Smooth muscle cell (in vitro differentiated cells): ENCODE data around the gene WWOX. TPM values are rescaled to one million over a fixed set of nuclear protein-coding genes. Genes with fewer than 3 reads are reported as not detected.

Experiments
- DNase-seq: peaks from one replicate; lab custom pipeline; 2025; ENCODE audit not compliant: unreplicated experiment; lab: John Stamatoyannopoulos, UW
- H2AFZ ChIP-seq: fragments of 200-600 bp; sonication (generic); 2 replicates; pipeline ENCODE4 v1.6.0; 2016; ENCODE audit warnings: antibody characterized with exemption, low read depth, mild to moderate bottlenecking
- H3F3A ChIP-seq: fragments of 200-600 bp; sonication (generic); 2 replicates; pipeline ENCODE4 v1.6.0; 2017; ENCODE audit warnings: antibody characterized with exemption, low read depth
- H3K27ac ChIP-seq: fragments of 200-600 bp; sonication (generic); 2 replicates; pipeline ENCODE4 v1.5.1; 2016; ENCODE audit warnings: low read depth, mild to moderate bottlenecking
- H3K27me3 ChIP-seq: fragments of 200-600 bp; sonication (generic); 2 replicates; pipeline ENCODE4 v1.6.1; 2016; ENCODE audit warnings: low read depth, mild to moderate bottlenecking
- H3K36me3 ChIP-seq: fragments of 200-600 bp; sonication (generic); 2 replicates; pipeline ENCODE4 v1.5.1; 2016; ENCODE audit warnings: low read depth
- H3K4me1 ChIP-seq: fragments of 200-600 bp; sonication (generic); 2 replicates; pipeline ENCODE4 v1.5.1; 2016; ENCODE audit warnings: low read depth
- H3K4me2 ChIP-seq: fragments of 200-600 bp; sonication (generic); 2 replicates; pipeline ENCODE4 v1.6.0; 2016; ENCODE audit warnings: mild to moderate bottlenecking
- H3K4me3 ChIP-seq: fragments of 200-600 bp; sonication (generic); 2 replicates; pipeline ENCODE4 v1.5.1; 2016; ENCODE audit warnings: mild to moderate bottlenecking
- H3K79me2 ChIP-seq: fragments of 200-600 bp; sonication (generic); 2 replicates; pipeline ENCODE4 v1.6.0; 2016; ENCODE audit warnings: low read depth, mild to moderate bottlenecking
- H3K9ac ChIP-seq: fragments of 200-600 bp; sonication (generic); 2 replicates; pipeline ENCODE4 v1.6.0; 2016; ENCODE audit warnings: low read depth
- H3K9me3 ChIP-seq: fragments of 200-600 bp; sonication (generic); replicated peaks from 2 replicates; pipeline ENCODE4 v1.5.1; 2016; ENCODE audit warnings: low read depth
- H4K20me1 ChIP-seq: fragments of 200-600 bp; sonication (generic); 2 replicates; pipeline ENCODE4 v1.6.0; 2016; ENCODE audit warnings: low read depth
- WGBS: methylation state at CpG from one replicate; pipeline ENCODE4 v1.1.7; 2016; ENCODE audit warnings: low lambda C conversion rate; 5-methylcytosine and 5-hydroxymethylcytosine counted together
- polyA plus RNA-seq: library from polyadenylated mRNA; unstranded; fragments of >200 nt; fragmentation: Nextera tagmentation; extraction: Ambion mirVana; gene quantifications from 2 replicates; pipeline ENCODE4 v1.2.1, GENCODE V29; 2016
- total RNA-seq: library from RNA; depleted of rRNA; stranded (reverse); fragments of >200 nt; gene quantifications from 2 replicates; pipeline ENCODE4 v1.2.3, GENCODE V29; 2014
- TF ChIP-seq, protein P1 (sequence below): fragments of 200-600 bp; sonication (generic); IDR thresholded peaks from 2 replicates; pipeline ENCODE4 v1.5.1; 2017; ENCODE audit warnings: borderline replicate concordance, mild to moderate bottlenecking, antibody characterized with exemption; ENCODE audit not compliant: insufficient read depth, poor library complexity, severe bottlenecking

The WWOX gene
- total and polyA plus RNA-seq, 2 experiments from 2014 or later: 7.5 to 14.0 TPM

DNA sequence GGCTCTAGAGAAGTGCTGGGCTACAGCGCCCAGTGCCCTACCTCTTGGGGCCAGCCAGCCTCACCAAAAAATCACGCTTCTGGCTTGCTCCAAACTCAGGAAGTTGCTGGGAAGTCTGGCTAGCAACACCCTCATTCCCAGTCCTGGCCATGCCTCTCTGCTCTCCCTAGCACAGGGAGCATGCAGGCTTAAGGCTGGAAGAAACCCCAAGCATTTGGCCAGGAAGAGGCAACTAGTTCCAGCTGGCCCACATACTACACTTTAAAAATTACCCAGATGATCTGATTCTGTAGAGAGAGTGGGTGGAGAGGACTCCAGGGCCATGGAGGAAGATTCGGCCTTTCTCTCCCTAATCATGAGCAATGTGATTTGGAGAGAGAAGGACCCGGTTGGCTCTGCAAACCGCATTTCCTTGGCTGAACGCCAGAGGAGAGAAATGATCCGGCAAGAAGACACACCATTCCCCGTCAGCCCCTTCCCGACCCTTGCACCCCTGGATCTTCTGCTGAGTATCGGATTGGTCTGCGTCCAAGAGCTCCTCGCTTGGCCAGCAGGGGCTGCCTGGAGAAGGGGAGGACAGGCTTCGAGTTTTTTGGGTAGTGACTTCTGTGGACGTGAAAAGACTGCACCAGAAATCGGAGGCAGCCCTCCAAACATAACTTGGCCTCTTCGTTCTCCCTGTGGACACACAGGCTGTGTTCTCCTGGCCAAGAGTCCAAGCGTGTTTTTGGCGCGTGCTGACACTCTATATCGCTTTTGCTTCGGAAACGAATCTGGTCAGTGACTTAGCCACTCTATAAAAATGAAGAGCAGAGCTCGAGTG is 406.3 kb downstream of the WWOX start:
- no peak overlapping the region for H3K4me3 ChIP-seq
- no peaks in the 10 kb centered on the region for H3K9me3 ChIP-seq
- 82% methylated on average over 23 of the region's 23 CpGs for WGBS
- H3K36me3 ChIP-seq: no peaks in the 10 kb centered on the region
- H3K4me1 ChIP-seq: peaks cover 25% of the 10 kb centered on the region
- H2AFZ ChIP-seq: no peak overlapping the region
- H3K79me2 ChIP-seq: no peaks in the 10 kb centered on the region
- H3K27me3 ChIP-seq: no peaks in the 10 kb centered on the region
- H3K4me2 ChIP-seq: no peak overlapping the region
- TF ChIP-seq, protein P1, sequence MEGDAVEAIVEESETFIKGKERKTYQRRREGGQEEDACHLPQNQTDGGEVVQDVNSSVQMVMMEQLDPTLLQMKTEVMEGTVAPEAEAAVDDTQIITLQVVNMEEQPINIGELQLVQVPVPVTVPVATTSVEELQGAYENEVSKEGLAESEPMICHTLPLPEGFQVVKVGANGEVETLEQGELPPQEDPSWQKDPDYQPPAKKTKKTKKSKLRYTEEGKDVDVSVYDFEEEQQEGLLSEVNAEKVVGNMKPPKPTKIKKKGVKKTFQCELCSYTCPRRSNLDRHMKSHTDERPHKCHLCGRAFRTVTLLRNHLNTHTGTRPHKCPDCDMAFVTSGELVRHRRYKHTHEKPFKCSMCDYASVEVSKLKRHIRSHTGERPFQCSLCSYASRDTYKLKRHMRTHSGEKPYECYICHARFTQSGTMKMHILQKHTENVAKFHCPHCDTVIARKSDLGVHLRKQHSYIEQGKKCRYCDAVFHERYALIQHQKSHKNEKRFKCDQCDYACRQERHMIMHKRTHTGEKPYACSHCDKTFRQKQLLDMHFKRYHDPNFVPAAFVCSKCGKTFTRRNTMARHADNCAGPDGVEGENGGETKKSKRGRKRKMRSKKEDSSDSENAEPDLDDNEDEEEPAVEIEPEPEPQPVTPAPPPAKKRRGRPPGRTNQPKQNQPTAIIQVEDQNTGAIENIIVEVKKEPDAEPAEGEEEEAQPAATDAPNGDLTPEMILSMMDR: no peak
- H3F3A ChIP-seq: no peaks in the 10 kb centered on the region
- DNase-seq: no peak
- no peak overlapping the region for H3K27ac ChIP-seq
- no peaks in the 10 kb centered on the region for H4K20me1 ChIP-seq
- H3K9ac ChIP-seq: no peak overlapping the region

DNA sequence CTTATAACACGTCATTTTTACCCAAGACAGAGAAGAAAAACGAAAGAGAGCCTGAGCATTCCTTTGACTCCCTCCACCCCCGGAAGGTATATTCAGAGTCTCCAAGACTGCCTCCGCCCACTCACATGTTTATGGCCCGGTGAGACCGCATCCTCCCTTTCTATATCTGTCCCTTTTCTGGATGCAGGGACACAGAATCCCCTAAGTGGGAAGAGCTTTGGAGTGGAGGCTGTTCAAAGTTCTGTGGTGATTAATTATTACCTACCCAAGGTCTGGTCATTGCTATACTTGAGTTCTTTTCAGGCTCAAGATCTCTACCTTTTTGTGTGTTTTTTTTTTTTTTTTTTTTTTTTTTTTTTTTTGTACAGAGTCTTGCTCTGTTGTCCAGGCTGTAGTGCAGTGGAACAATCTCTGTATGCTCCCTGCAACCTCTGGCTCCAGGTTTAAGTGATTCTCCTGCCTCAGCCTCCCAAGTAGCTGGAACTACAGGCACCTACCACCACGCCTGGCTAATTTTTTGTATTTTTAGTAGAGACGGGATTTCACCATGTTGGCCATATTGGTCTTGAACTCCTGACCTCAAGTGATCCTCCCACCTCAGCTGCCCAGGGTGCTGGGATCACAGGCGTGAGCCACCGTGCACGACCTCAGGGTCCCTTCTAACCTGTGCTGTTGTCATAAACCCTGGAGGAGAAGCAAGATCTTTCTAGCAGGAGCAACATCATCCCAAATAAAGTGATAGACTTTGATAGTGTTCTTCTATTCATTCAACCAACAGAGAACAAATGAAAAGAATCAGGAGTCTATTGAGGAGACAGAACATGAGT is 407.1 kb downstream of the WWOX start:
- Histone ChIP-seq H3F3A (no peaks in the 10 kb centered on the region), H4K20me1 (no peaks in the 10 kb centered on the region), H3K4me1 (peaks cover 25% of the 10 kb centered on the region), H3K36me3 (no peaks in the 10 kb centered on the region), H2AFZ (no peak overlapping the region), H3K9me3 (no peaks in the 10 kb centered on the region), H3K27me3 (no peaks in the 10 kb centered on the region), H3K27ac (no peak overlapping the region), H3K4me3 (no peak overlapping the region), H3K9ac (no peak overlapping the region), H3K79me2 (no peaks in the 10 kb centered on the region), H3K4me2 (no peak overlapping the region)
- no peak for DNase-seq
- 83% methylated on average over 11 of the region's 11 CpGs for WGBS
- TF ChIP-seq, protein P1: no peak

DNA sequence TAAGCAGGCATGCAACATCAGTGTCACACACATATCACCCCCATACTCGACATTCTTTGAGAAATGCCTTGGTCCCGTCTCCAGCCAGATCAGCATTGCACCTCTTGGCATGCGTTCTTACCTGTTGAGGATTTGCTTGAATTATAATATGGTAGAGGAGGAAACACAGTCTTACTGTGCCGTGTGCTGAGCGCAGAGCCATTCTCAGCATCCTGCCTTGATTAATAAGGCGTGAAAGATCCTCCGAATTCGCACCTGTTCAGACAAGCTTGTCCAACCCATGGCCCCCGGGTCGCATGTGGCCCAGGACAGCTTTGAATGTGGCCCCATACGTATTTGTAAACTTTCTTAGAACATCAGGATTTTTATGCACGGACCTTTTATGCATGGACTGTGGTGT is 408.1 kb downstream of the WWOX start:
- no peaks in the 10 kb centered on the region for H4K20me1 ChIP-seq
- no peaks in the 10 kb centered on the region for H3K79me2 ChIP-seq
- no peaks in the 10 kb centered on the region for H3K27me3 ChIP-seq
- no peaks in the 10 kb centered on the region for H3K36me3 ChIP-seq
- H3K9me3 ChIP-seq: no peaks in the 10 kb centered on the region
- 93% methylated on average over 12 of the region's 12 CpGs for WGBS
- no peak overlapping the region for H3K9ac ChIP-seq
- no peak overlapping the region for H3K4me3 ChIP-seq
- no peak overlapping the region for H2AFZ ChIP-seq
- TF ChIP-seq, protein P1: no peak
- peaks cover 25% of the 10 kb centered on the region for H3K4me1 ChIP-seq
- H3F3A ChIP-seq: no peaks in the 10 kb centered on the region
- no peak for DNase-seq
- no peak overlapping the region for H3K27ac ChIP-seq
- no peak overlapping the region for H3K4me2 ChIP-seq
